Progenitor cell of endocrine pancreas (in vitro differentiated cells): ENCODE data around the gene DLD. TPM values are rescaled to one million over a fixed set of nuclear protein-coding genes. Genes with fewer than 3 reads are reported as not detected.
A peak's percentile ranks its signal among the peaks of the same experiment; 100 is the strongest.

Experiments used
- DNase-seq: peaks from one replicate; pipeline ENCODE4 v3.0.0; 2021; ENCODE audit warnings: low spot score; ENCODE audit not compliant: unreplicated experiment
- H3K27ac Mint-ChIP-seq: 2 replicates; pipeline ENCODE4 v1.8.0; 2021; ENCODE audit warnings: mild to moderate bottlenecking, moderate library complexity, mixed read lengths
- H3K27me3 Mint-ChIP-seq: 2 replicates; pipeline ENCODE4 v1.8.0; 2021; ENCODE audit warnings: mixed read lengths
- H3K36me3 Mint-ChIP-seq: 2 replicates; pipeline ENCODE4 v1.8.0; 2022; ENCODE audit warnings: mixed read lengths; ENCODE audit not compliant: insufficient read depth
- H3K4me1 Mint-ChIP-seq: 2 replicates; pipeline ENCODE4 v1.8.0; 2021; ENCODE audit warnings: low read depth, mixed read lengths
- H3K4me3 Mint-ChIP-seq: 2 replicates; pipeline ENCODE4 v1.8.0; 2021; ENCODE audit warnings: low read depth, mild to moderate bottlenecking, moderate library complexity, mixed read lengths
- H3K9me3 Mint-ChIP-seq: 2 replicates; pipeline ENCODE4 v1.8.0; 2021; ENCODE audit warnings: low read depth, mixed read lengths
- CTCF ChIP-seq: fragments of 200-600 bp; sonication (generic); IDR thresholded peaks from one replicate; pipeline ENCODE4 v1.5.0; 2021; ENCODE audit warnings: antibody characterized with exemption, mild to moderate bottlenecking; ENCODE audit not compliant: unreplicated experiment
- total RNA-seq: library from RNA; stranded (reverse); gene quantifications from 2 replicates; pipeline ENCODE4 v1.2.1, GENCODE V29; 2021

The DLD gene
- total RNA-seq, 1 donor from 2014 or later = 75.7 TPM

- Mint-ChIP-seq H3K4me1 (peaks cover 22% of the 10 kb centered on the region), H3K4me3 (no peak overlapping the region), H3K36me3 (peaks cover 15% of the 10 kb centered on the region), H3K27ac (no peak overlapping the region), H3K27me3 (no peaks in the 10 kb centered on the region), H3K9me3 (no peaks in the 10 kb centered on the region)
- DNase-seq = no peak
- no peak for TF ChIP-seq CTCF
These were observed 9.6 kb downstream of the DLD start for GRCh38 chr7:107900496-107901015.

GRCh38 chr7:107902381-107902780 is 11.4 kb downstream of the DLD start:
- peak overlapping the region; percentile 71 for H3K27ac Mint-ChIP-seq
- DNase-seq = no peak
- H3K27me3 Mint-ChIP-seq = no peaks in the 10 kb centered on the region
- H3K9me3 Mint-ChIP-seq = no peaks in the 10 kb centered on the region
- peaks cover 20% of the 10 kb centered on the region for H3K4me1 Mint-ChIP-seq
- peaks cover 23% of the 10 kb centered on the region for H3K36me3 Mint-ChIP-seq
- TF ChIP-seq CTCF = no peak
- no peak overlapping the region for H3K4me3 Mint-ChIP-seq

- peaks cover 45% of the 10 kb centered on the region for H3K36me3 Mint-ChIP-seq
- no peak for TF ChIP-seq CTCF
These were observed 16.8 kb downstream of the DLD start for GRCh38 chr7:107907790-107908189.

GRCh38 chr7:107909445-107909844 is 18.5 kb downstream of the DLD start:
- Mint-ChIP-seq H3K36me3 (peaks cover 47% of the 10 kb centered on the region), H3K27me3 (no peaks in the 10 kb centered on the region), H3K4me3 (no peak overlapping the region), H3K27ac (no peak overlapping the region), H3K4me1 (no peaks in the 10 kb centered on the region), H3K9me3 (peaks cover 4% of the 10 kb centered on the region)
- no peak for TF ChIP-seq CTCF
- DNase-seq = no peak

More at GRCh38 chr7:107907790-107908189, 16.8 kb downstream of the DLD start:
- Mint-ChIP-seq H3K27ac (no peak overlapping the region), H3K27me3 (no peaks in the 10 kb centered on the region), H3K4me3 (no peak overlapping the region), H3K4me1 (no peaks in the 10 kb centered on the region), H3K9me3 (peaks cover 4% of the 10 kb centered on the region)
- DNase-seq = no peak

- DNase-seq = no peak
- peaks cover 4% of the 10 kb centered on the region for H3K9me3 Mint-ChIP-seq
- TF ChIP-seq CTCF = no peak
- no peaks in the 10 kb centered on the region for H3K27me3 Mint-ChIP-seq
- peaks cover 1% of the 10 kb centered on the region for H3K4me1 Mint-ChIP-seq
- no peak overlapping the region for H3K27ac Mint-ChIP-seq
- H3K4me3 Mint-ChIP-seq = no peak overlapping the region
- H3K36me3 Mint-ChIP-seq = peaks cover 50% of the 10 kb centered on the region
These were observed 21.0 kb downstream of the DLD start for GRCh38 chr7:107911981-107912380.
